ENCODE data around the gene DHRS11.
"Not testable (repeated sequence)": the region's sequence is repeated elsewhere in the genome, so short reads cannot be mapped to it uniquely, and the experiment has no call there.

DHRS11 gene

DNA sequence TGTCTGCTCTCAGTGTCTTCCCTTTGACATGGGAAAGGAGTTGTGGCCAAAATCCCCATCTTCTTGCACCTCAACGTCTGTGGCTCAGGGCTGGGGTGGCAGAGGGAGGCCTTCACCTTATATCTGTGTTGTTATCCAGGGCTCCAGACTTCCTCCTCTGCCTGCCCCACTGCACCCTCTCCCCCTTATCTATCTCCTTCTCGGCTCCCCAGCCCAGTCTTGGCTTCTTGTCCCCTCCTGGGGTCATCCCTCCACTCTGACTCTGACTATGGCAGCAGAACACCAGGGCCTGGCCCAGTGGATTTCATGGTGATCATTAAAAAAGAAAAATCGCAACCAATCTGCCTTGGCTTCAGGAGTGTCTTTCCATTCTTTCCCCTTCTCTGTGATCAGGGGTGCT lies 8.8 kb downstream of the DHRS11 start:
- Mint-ChIP-seq H3K9me3 (no peaks in the 10 kb centered on the region), H3K4me3 (peak overlapping the region; percentile 86), H3K27ac (peak overlapping the region; percentile 92), H3K36me3 (no peaks in the 10 kb centered on the region), H3K27me3 (no peaks in the 10 kb centered on the region), H3K4me1 (peaks cover 32% of the 10 kb centered on the region)
- no peak for DNase-seq
- CTCF ChIA-PET, result interaction anchor here (1.2 to 4.0 kb wide), 4 partner anchors 8 to 57 kb away, joined by 5 to 23 read pairs (median 6); partner anchors contain the start of gene DHRS11

DNA sequence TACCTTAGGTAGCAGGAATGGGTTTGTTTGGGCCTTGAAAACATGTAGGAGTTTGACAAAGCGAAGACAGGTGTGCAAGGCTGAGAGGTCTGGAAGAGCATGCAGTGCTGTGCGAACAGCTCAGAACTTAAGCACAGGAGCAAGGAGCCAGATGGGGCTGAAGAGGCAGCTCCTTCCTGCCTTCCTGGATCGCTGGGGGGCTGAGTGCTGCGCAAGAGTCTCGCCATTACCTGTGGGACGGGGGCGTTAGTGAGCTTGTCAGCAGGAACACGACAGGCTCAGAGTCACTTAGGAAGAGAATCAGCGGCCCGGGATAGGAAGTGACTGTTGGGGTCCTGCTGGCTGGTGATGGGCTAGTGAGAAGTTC lies 9.2 kb downstream of the DHRS11 start:
- CTCF ChIA-PET, result interaction anchor here (1.2 to 4.0 kb wide), 6 partner anchors 8 to 447 kb away, joined by 5 to 23 read pairs (median 6); partner anchors contain the start of gene DHRS11
- Mint-ChIP-seq H3K27ac (peak overlapping the region; percentile 92), H3K27me3 (no peaks in the 10 kb centered on the region), H3K36me3 (no peaks in the 10 kb centered on the region), H3K4me1 (peaks cover 37% of the 10 kb centered on the region), H3K4me3 (peak overlapping the region; percentile 86), H3K9me3 (no peaks in the 10 kb centered on the region)
- DNase-seq, result no peak

DNA sequence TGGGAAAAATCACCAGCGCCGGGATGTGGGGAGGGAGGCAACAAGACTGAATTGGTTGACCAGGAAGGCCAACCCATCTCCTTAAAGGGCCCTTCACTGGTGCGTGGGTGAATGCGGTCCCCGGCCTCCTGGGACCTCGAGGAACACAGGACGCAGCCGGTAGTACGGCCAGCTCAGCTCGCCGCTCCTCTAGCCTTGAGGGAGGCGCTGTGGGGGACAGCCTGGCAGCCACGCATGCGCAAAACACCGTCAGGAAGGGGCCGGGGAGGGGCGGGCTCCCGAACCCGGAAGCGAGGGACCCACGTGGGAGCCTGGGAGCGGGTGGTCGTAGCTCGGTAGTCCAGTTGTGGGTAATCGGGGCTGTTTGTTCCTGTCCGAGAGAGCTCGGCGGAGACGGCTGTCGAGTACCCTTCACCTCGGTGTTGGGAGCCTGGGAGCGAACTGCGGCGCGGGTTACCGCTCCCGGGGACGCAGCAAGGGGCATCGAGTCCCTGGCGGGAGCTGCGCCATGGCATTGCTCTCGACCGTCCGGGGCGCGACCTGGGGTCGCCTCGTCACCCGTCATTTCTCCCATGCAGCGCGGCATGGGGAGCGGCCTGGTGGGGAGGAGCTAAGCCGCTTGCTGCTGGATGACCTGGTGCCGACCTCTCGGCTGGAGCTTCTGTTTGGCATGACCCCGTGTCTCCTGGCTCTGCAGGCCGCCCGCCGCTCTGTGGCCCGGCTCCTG lies 9.8 kb downstream of the DHRS11 start, which contains the start of gene MRM1:
Gene MRM1 (plus strand): TSS at position 281 of the 727 bp plus-strand sequence. CDS start 228 bp downstream, at position 509.
- H3K27me3 Mint-ChIP-seq, result no peaks in the 10 kb centered on the region
- H3K36me3 Mint-ChIP-seq, result no peaks in the 10 kb centered on the region
- DNase-seq, result peak; percentile 94
- peak within 1 kb of the TSS; percentile 86 for H3K4me3 Mint-ChIP-seq
- peaks cover 39% of the 10 kb centered on the region for H3K4me1 Mint-ChIP-seq
- no peaks in the 10 kb centered on the region for H3K9me3 Mint-ChIP-seq
- CTCF ChIA-PET, result interaction anchor here (0.9 to 4.0 kb wide), 14 partner anchors 9 to 638 kb away, joined by 3 to 27 read pairs (median 5); partner anchors contain the start of gene DHRS11
- peak within 1 kb of the TSS; percentile 92 for H3K27ac Mint-ChIP-seq

DNA sequence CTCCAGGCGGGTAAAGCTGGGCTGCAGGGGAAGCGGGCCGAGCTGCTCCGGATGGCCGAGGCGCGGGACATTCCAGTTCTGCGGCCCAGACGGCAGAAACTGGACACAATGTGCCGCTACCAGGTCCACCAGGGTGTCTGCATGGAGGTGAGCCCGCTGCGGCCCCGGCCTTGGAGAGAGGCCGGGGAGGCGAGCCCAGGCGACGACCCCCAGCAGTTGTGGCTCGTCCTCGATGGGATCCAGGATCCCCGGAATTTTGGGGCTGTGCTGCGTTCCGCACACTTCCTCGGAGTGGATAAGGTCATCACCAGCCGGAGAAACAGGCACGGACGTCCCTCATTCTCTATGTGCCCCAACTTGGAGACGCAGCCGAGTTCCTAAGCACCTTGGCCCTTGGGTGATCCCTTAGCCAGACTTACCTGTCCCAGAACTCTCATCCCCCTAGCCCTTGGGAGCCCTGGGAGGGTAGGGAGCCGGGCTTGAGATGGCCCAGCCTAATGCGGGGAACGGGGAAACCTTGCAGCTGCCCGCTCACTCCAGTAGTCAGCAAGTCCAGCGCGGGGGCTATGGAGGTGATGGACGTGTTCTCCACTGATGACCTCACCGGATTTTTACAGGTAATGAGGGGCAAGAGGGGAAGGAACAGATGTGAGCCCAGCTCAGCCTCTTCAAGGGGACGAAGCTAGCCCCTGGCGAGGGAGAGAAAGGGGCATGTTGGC lies 10.5 kb downstream of the DHRS11 start:
- CTCF ChIA-PET, result interaction anchor here (0.5 to 4.0 kb wide), 26 partner anchors 9 to 896 kb away, joined by 3 to 27 read pairs (median 4); partner anchors contain the start of gene DHRS11
- DNase-seq, result peak; percentile 26

DNA sequence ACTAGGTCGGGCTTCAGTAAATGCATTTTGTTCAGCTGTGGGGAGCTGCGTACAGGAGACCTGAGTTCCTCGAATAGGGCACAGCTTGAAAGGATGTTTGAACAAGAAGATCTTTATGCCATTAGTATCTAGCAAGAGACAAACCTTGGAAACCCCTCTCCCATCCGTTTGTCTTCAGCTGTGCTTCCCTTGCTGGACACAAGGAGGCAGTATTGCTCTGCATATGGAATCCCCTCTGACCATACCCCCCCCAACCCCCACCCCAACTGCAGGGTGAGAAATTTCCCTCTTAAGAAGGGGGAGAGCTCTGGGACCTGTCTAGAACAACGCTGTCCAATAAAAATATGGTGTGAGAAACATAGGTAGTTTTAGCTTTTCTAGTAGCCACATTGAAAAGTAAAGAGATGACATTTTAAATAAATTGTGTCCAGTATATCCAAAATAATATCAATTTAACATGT lies 11.3 kb downstream of the DHRS11 start:
- peak; percentile 80 for DNase-seq
- Mint-ChIP-seq H3K36me3 (peaks cover 1% of the 10 kb centered on the region), H3K27ac (peak overlapping the region; percentile 81), H3K4me1 (peaks cover 41% of the 10 kb centered on the region), H3K9me3 (no peaks in the 10 kb centered on the region), H3K27me3 (no peaks in the 10 kb centered on the region), H3K4me3 (peak overlapping the region; percentile 86)
- CTCF ChIA-PET, result interaction anchor here (0.5 to 4.0 kb wide), 22 partner anchors 8 to 771 kb away, joined by 3 to 27 read pairs (median 4); partner anchors contain the start of gene DHRS11

More for the DNA sequence above, 10.5 kb downstream of the DHRS11 start:
- H3K4me3 Mint-ChIP-seq, result peak overlapping the region; percentile 86
- peak overlapping the region; percentile 92 for H3K27ac Mint-ChIP-seq
- no peaks in the 10 kb centered on the region for H3K36me3 Mint-ChIP-seq
- peaks cover 39% of the 10 kb centered on the region for H3K4me1 Mint-ChIP-seq
- H3K9me3 Mint-ChIP-seq, result no peaks in the 10 kb centered on the region
- no peaks in the 10 kb centered on the region for H3K27me3 Mint-ChIP-seq

DNA sequence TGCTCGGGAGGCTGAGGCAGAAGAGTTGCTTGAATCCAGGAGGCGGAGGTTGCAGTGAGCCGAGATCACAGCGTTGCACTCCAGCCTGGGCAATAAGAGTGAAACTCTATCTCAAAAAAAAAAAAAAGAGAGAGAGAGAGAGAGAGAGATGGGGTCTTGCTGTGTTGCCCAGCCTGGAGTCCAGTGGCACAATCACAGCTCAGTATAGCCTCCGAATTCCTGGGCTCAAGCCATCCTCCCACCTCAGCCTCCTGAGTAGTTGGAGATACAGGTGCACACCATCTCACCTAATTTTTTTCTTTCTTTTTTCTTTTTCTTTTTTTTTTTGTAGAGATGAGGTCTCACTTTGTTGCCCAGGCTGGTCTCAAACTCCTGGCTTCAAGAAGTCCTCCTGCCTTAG lies 13.3 kb downstream of the DHRS11 start:
- CTCF ChIA-PET, result interaction anchor here (0.7 kb wide), 1 partner anchor 49 kb away, joined by 4 read pairs; no protein-coding TSS in a partner anchor

DNA sequence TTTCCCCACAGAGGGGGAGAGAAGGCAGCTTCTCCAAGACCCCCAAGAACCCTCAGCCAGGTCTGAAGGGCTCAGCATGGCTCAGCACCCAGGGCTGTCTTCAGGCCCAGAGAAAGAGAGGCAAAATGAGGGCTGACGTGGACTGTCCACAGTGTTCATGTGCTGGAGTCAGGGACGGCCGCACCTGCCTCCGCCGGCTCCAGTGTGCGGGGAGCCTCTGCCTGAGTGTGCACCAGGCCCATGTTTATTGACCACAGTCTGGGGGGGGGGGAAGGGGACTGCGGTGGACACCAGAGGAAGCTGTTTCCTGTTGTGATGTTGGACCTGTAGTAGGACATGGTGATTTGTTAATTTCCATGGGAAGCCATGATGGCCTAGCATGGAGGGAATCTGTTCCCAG lies 16.6 kb downstream of the DHRS11 start:
- Mint-ChIP-seq H3K27me3 (peaks cover under 1% of the 10 kb centered on the region), H3K4me3 (no peak overlapping the region), H3K9me3 (no peaks in the 10 kb centered on the region), H3K4me1 (peaks cover 35% of the 10 kb centered on the region), H3K27ac (no peak overlapping the region), H3K36me3 (peaks cover 2% of the 10 kb centered on the region)
- CTCF ChIA-PET, result interaction anchor here (0.6 kb wide), 1 partner anchor 315 kb away, joined by 3 read pairs; no protein-coding TSS in a partner anchor
- DNase-seq, result no peak

More for the DNA sequence above, 13.3 kb downstream of the DHRS11 start:
- not testable (repeated sequence) for H3K9me3 Mint-ChIP-seq, H3K36me3 Mint-ChIP-seq, H3K27me3 Mint-ChIP-seq, H3K27ac Mint-ChIP-seq, H3K4me3 Mint-ChIP-seq, DNase-seq
- H3K4me1 Mint-ChIP-seq, result peaks cover 53% of the 10 kb centered on the region

DNA sequence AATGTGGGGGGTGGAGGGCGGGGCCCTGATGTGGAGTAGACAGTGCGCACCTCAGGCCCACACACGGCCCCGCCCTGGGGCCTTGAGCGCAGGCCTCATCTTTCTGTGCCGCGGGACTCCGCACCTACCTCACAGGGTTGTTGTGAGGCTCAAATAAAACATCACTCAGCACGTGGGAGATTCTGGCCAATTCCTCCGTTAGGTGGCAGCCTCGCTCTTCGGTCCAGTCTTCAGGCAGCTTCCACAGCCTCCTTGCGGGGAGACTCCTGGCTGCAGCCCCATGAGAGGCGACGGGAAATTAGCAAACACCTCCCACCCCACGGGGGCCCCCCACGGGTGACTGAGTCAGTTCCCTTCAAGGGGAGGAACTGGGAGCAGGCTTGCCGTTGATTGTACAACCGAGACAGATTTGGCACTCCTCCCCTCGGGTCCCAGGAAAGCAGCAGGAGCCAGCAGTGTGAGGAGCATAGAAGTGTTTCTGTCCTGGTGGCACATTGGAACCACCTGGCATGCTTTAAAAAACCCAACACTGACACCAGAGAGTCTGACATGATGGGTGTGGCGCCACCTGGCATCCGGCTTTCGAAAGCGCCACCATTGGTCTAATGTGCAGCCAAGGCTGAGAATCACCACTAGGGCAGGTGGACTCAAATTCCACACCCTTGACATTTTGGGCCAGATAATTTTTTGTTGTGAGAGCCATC lies 17.3 kb downstream of the DHRS11 start:
- no peak overlapping the region for H3K27ac Mint-ChIP-seq
- CTCF ChIA-PET, result interaction anchor here (0.6 kb wide), 1 partner anchor 314 kb away, joined by 3 read pairs; no protein-coding TSS in a partner anchor
- DNase-seq, result peak; percentile 37
- H3K36me3 Mint-ChIP-seq, result peaks cover 2% of the 10 kb centered on the region
- H3K4me1 Mint-ChIP-seq, result peaks cover 33% of the 10 kb centered on the region
- no peaks in the 10 kb centered on the region for H3K9me3 Mint-ChIP-seq
- peaks cover 4% of the 10 kb centered on the region for H3K27me3 Mint-ChIP-seq
- H3K4me3 Mint-ChIP-seq, result no peak overlapping the region

DNA sequence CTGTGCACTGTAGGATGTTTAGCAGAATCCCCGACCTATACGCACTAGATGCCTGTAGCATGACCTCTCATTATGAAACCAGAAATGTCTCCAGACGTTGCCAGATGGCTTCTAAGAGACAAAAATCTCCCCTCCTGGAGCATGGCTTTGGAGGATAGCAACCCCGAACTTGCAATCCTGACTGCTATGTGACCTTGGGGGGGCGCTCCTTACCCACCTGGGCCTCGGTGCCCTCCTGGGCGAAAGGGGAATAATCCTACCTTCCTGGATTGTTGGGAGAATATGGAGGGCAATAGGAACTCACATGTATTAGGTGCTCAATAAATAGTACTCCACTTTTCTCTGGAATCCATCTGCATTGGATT lies 17.8 kb downstream of the DHRS11 start:
- Mint-ChIP-seq H3K36me3 (peaks cover 2% of the 10 kb centered on the region), H3K9me3 (no peaks in the 10 kb centered on the region), H3K27me3 (peaks cover 4% of the 10 kb centered on the region), H3K27ac (no peak overlapping the region), H3K4me3 (no peak overlapping the region), H3K4me1 (peaks cover 28% of the 10 kb centered on the region)
- CTCF ChIA-PET, result no interaction called here
- no peak for DNase-seq

DNA sequence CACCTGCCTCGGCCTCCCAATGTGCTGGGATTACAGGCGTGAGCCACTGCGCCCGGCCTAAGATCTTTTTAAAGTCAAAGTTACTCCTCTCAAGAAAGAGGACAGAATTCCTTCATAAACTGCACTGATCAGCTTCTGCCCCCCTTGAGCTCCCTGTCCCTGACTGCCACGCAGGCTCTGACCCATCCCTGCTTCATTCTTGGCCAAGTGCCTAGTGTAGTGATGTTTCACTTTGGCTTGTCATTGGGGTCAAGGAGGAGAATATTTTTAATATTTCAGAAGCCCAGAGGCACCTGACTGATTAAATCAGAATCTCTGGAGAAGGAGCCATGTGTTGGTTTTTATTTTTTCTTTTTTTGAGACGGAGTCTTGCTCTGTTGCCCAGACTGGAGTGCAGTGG lies 18.8 kb downstream of the DHRS11 start:
- CTCF ChIA-PET, result interaction anchor here (1.2 to 2.4 kb wide), 2 partner anchors 8 to 15 kb away, joined by 6 to 9 read pairs; no protein-coding TSS in a partner anchor
- Mint-ChIP-seq H3K4me1 (peaks cover 21% of the 10 kb centered on the region), H3K36me3 (peaks cover 2% of the 10 kb centered on the region), H3K4me3 (no peak overlapping the region), H3K27ac (no peak overlapping the region), H3K27me3 (peaks cover 4% of the 10 kb centered on the region), H3K9me3 (no peaks in the 10 kb centered on the region)
- DNase-seq, result no peak

DNA sequence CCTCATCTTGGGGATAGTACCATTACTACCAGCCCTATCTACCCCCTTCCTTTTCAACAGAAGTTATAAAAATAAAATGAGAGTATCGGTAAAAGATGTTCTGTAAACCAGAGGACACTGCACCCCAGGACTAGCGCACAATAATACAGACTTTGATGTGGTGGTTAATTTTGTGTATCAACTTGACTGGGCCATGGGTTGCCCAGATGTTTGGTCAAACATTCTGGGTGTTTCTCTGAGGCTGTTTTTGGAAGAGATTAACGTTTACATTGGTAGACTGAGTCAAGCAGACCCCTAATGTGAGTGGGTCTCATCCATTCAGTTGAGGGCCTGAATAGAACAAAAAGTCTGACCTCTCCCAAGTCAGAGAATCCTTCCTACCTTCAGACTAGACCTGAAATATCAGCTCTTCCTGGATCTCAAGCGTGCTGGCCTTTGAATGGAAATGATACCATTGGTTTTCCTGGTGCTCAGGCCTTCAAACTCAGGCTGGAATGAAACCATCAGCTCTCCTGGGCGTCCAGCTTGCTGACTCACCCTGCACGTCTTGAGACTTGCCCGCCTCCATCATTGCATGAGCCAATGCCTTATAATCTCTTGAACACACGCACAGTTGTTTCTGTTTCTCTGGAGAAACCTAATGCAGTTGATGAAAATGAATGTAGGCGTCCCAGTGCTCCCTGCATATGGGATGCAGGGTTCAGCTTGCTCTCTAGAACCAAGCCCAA lies 19.8 kb downstream of the DHRS11 start:
- no peak overlapping the region for H3K27ac Mint-ChIP-seq
- no peak overlapping the region for H3K4me3 Mint-ChIP-seq
- CTCF ChIA-PET, result interaction anchor here (1.2 to 2.4 kb wide), 2 partner anchors 9 to 14 kb away, joined by 6 to 9 read pairs; no protein-coding TSS in a partner anchor
- H3K27me3 Mint-ChIP-seq, result peaks cover 6% of the 10 kb centered on the region
- H3K4me1 Mint-ChIP-seq, result peaks cover 14% of the 10 kb centered on the region
- no peak for DNase-seq
- H3K9me3 Mint-ChIP-seq, result no peaks in the 10 kb centered on the region
- H3K36me3 Mint-ChIP-seq, result peaks cover 2% of the 10 kb centered on the region

DNA sequence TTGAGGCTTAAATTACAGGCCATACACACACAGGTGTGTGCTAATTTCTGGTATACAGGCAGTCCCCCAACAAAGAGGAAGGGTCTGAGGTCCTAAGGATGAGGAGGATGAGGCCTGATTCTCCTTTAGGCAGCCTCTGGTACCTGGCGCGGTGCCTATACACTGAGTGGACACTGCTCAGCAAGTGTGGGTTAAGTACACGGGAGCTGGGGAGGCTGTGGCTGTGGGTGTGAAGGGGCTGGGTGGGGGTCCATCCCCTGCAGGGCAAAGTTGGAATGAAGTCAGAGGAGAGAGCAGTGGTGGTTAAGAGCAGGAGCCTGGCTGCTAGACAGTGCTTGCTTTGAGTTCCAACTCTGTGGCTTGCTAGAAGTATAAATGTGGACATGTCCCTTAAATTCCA lies 20.6 kb downstream of the DHRS11 start:
- CTCF ChIA-PET, result interaction anchor here (2.4 kb wide), 2 partner anchors 11 to 13 kb away, joined by 5 to 9 read pairs; partner anchors contain the start of gene MRM1
- H3K27ac Mint-ChIP-seq, result no peak overlapping the region

DNA sequence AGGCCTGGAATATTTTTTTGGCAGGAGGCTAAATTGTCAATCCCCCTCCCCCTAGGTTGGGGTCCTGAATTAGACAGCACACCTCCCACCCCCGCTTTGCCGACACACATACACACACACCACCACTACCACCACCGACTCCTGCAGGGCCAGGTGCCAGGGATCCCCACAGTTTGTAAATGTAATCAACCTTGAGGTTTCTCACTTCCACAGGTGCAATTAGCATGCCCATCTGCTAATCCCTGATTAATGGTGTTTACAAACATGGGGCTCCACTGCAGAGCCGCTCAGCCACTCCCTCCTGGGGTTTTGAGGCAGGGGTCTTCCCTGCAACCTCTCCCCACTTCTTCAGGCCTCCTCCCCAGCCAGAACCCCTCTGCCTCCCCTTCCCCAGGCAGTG lies 21.5 kb downstream of the DHRS11 start:
- DNase-seq, result no peak
- H3K36me3 Mint-ChIP-seq, result peaks cover 1% of the 10 kb centered on the region
- peaks cover 10% of the 10 kb centered on the region for H3K4me1 Mint-ChIP-seq
- no peak overlapping the region for H3K4me3 Mint-ChIP-seq
- H3K27ac Mint-ChIP-seq, result no peak overlapping the region
- H3K27me3 Mint-ChIP-seq, result peaks cover 15% of the 10 kb centered on the region
- CTCF ChIA-PET, result interaction anchor here (2.4 kb wide), 1 partner anchor 11 kb away, joined by 5 read pairs; the partner anchor contains the start of gene MRM1
- no peaks in the 10 kb centered on the region for H3K9me3 Mint-ChIP-seq

More for the DNA sequence above, 20.6 kb downstream of the DHRS11 start:
- Mint-ChIP-seq H3K36me3 (peaks cover 2% of the 10 kb centered on the region), H3K4me1 (peaks cover 14% of the 10 kb centered on the region), H3K27me3 (peaks cover 10% of the 10 kb centered on the region), H3K9me3 (no peaks in the 10 kb centered on the region), H3K4me3 (no peak overlapping the region)
- DNase-seq, result no peak

Measured in activated naive CD4-positive, alpha-beta T cell treated with anti-CD3 and anti-CD28 coated beads, Interleukin-2, amount 10 ng/mL, durations not matched to agents 7 days and 5 days (primary cell).